Heart left ventricle (tissue), 16 donors: ENCODE results near the gene NOL3. TPM values are rescaled to one million over a fixed set of nuclear protein-coding genes. Genes with fewer than 3 reads are reported as not detected.

ENCODE experiments used
- ATAC-seq, 4 donors: fragments of 200-7000 bp; cut with Tn5 transposase; one replicate each; pipeline ENCODE4 v1.9.1; 2020 to 2022; ENCODE audit warnings: moderate library complexity in 4 of 4, mild to moderate bottlenecking in 3 of 4, moderate number of reproducible peaks in 1 of 4
- DNase-seq, 5 donors: peaks; one replicate each; pipeline ENCODE4 v3.0.0-alpha.2; 2020
- H3K27ac ChIP-seq, 12 donors: fragments of 200-600 bp; sonication (generic) in 4 of 12; one replicate each; pipeline versions ENCODE4 v1.5.0 to v1.8.0; 2016 to 2022; ENCODE audit warnings: mild to moderate bottlenecking in 2 of 12
- H3K27me3 ChIP-seq, 9 donors: fragments of 200-600 bp; sonication (generic) in 2 of 9; one replicate each; pipeline versions ENCODE4 v1.5.1 to v1.8.0; 2016 to 2022; ENCODE audit warnings: mild to moderate bottlenecking in 3 of 9
- H3K36me3 ChIP-seq, 9 donors: fragments of 200-600 bp; sonication (generic) in 2 of 9; one replicate each; pipeline versions ENCODE4 v1.5.0 to v1.8.0; 2018 to 2022; ENCODE audit warnings: mild to moderate bottlenecking in 2 of 9
- H3K4me1 ChIP-seq, 12 donors: fragments of 200-600 bp; sonication (generic) in 4 of 12; one replicate each; pipeline versions ENCODE4 v1.5.0 to v1.8.0; 2016 to 2022; ENCODE audit warnings: mild to moderate bottlenecking in 3 of 12
- H3K4me3 ChIP-seq, 12 donors: fragments of 200-600 bp; sonication (generic) in 4 of 12; one replicate each; pipeline versions ENCODE4 v1.5.0 to v1.8.0; 2017 to 2022; ENCODE audit warnings: mild to moderate bottlenecking in 9 of 12, moderate library complexity in 4 of 12
- H3K9me3 ChIP-seq, 12 donors: fragments of 200-600 bp; sonication (generic) in 4 of 12; one replicate each; pipeline versions ENCODE4 v1.5.0 to v1.8.0; 2016 to 2022; ENCODE audit warnings: mild to moderate bottlenecking in 1 of 12
- CTCF ChIP-seq, 12 donors: fragments of 200-600 bp; sonication (generic) in 4 of 12; IDR thresholded peaks; one replicate each; pipeline versions ENCODE4 v1.5.0 to v1.8.0; 2018 to 2022; ENCODE audit warnings: antibody characterized with exemption in 12 of 12, mild to moderate bottlenecking in 5 of 12
- POLR2A ChIP-seq, 2 donors: fragments of 450-650 bp; IDR thresholded peaks; one replicate each; pipeline ENCODE4 v1.6.1; 2017; ENCODE audit warnings: antibody characterized with exemption in 2 of 2, mild to moderate bottlenecking in 2 of 2, moderate library complexity in 2 of 2
- WGBS, 4 donors: extraction: QIAGEN DNeasy Blood & Tissue Kit in 2 of 4; methylation state at CpG; one replicate each; pipeline versions ENCODE4 v1.1.5 to v1.1.7; 2013 to 2018; 5-methylcytosine and 5-hydroxymethylcytosine counted together
- intact Hi-C, 10 donors: fragments of 100-400 bp; cut with DNase I; formaldehyde crosslinking; loops; one replicate each; pipeline versions ENCODE4 v1.11.1 to v1.14.2; 2022
- polyA plus RNA-seq, 2 donors: library from polyadenylated mRNA; stranded (reverse); fragments of 200-250 nt; gene quantifications; one replicate each; pipeline ENCODE4 v1.2.3, GENCODE V29; 2013
- total RNA-seq, 9 donors: library from RNA; depleted of rRNA in 2 of 9; stranded (reverse); fragments of >200 nt in 2 of 9; fragmentation: NEBNext Ultra II Directional in 3 of 9; extraction: Animal tissue kit (Norgen Biotek cat#: 25700) in 3 of 9; gene quantifications; one replicate each; pipeline versions ENCODE4 v1.1.0 to v1.2.4, GENCODE V29; 2016 to 2023
- donor health status: ischemic (EF 13 %, LVEDD 7.1; RV severe dilation, severe dysfunction).
- donor health status: healthy with polysubstance abuse.
- donor health status: DM: no; HTN: yes; CAD: no.
- donor health status: DM: no; HTN: no; CAD: no.
- donor health status: ischemic (EF 25% LVEDD 6.9; RV normal size, moderate dysfunction).
- donor health status: ischemic (EF 25% LVEDD 5.7; RV mildly dilated, moderate dysfunction).
- donor health status: healthy.
- donor health status: DM: yes; HTN: yes; CAD: no.
- donor health status: ischemic (EF 35%, LVEDD 5.7; RV mildly dilated, moderate dysfunction).
- donor health status: nonischemic (EF 11% LVEDD 7.7; RV severe dilation, severe dysfunction).
- donor health status: DM: yes; HTN: yes; CAD: no.
- donor health status: PGD.
- donor health status: ischemic (EF 29% LVEDD 5.4; RV normal size, mild dysfunction).
- donor health status: nonischemic (EF 23%, LVEDD 6.1; RV moderate dilation, normal function).

NOL3 gene
- total and polyA plus RNA-seq, 11 donors, result 64.9 to 121 (median 85.5) TPM

- peak in 2 of 4 donors; percentile 38 to 42 for ATAC-seq
- H3K36me3 ChIP-seq, result peaks cover 0 to 91% (median 67%) of the 10 kb centered on the region in 9 donors
Measured at GRCh38 chr16:67129422-67129821, 40.9 kb upstream of the NOL3 start.

GRCh38 chr16:67137605-67138004 is 32.7 kb upstream of the NOL3 start:
- DNase-seq (no peak), ATAC-seq (no peak)
- TF ChIP-seq POLR2A (IDR thresholded peaks at IDR 0.05) (no peak), CTCF (IDR thresholded peaks at IDR 0.05) (no peak)
- 50 to 63% (median 61%) methylated on average over 3 of the region's 3 CpGs for WGBS, 4 donors
- intact Hi-C loops, result no loop called here
- H3K27me3 ChIP-seq, result no peaks in the 10 kb centered on the region
- no peak overlapping the region for H3K4me3 ChIP-seq
- H3K4me1 ChIP-seq, result no peaks in the 10 kb centered on the region
- H3K27ac ChIP-seq, result no peak overlapping the region
- H3K36me3 ChIP-seq, result peaks cover 0 to 100% (median 98%) of the 10 kb centered on the region in 9 donors
- H3K9me3 ChIP-seq, result no peaks in the 10 kb centered on the region

More at GRCh38 chr16:67129422-67129821, 40.9 kb upstream of the NOL3 start:
- H3K27ac ChIP-seq, result no peak overlapping the region
- H3K27me3 ChIP-seq, result no peaks in the 10 kb centered on the region
- no peaks in the 10 kb centered on the region for H3K9me3 ChIP-seq
- H3K4me1 ChIP-seq, result peaks cover 0 to 9% (median 0%) of the 10 kb centered on the region in 12 donors
- 71 to 92% (median 75%) methylated on average over 3 of the region's 3 CpGs for WGBS, 4 donors
- TF ChIP-seq CTCF (IDR thresholded peaks at IDR 0.05), result no peak
- no peak for TF ChIP-seq POLR2A (IDR thresholded peaks at IDR 0.05)
- intact Hi-C loops, result no loop called here
- DNase-seq, result no peak
- no peak overlapping the region for H3K4me3 ChIP-seq

DNA sequence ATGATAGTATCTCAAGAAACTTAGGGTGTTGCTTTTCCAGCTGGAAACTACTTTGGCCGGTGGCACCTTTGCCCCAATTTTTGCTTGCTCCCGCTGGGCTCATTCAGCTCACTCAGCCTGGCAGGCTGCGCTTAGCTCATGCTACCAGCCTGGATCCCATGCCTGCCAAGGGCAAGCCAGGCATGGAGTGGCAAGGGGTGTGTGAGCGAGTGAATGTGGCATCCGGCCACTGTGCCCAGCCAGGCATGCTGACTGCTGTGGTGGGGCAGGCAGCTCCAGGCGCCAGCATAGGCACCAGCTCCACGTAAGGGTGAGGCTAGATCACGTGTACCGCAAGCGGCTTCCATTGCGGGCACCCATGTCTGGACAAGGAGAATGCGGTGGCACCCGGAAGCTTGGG is 28.9 kb upstream of the NOL3 start:
- intact Hi-C loops, result no loop called here
- Histone ChIP-seq H3K36me3 (peaks cover 0 to 100% (median 97%) of the 10 kb centered on the region in 9 donors), H3K9me3 (no peaks in the 10 kb centered on the region), H3K4me3 (no peak overlapping the region), H3K27me3 (no peaks in the 10 kb centered on the region), H3K4me1 (no peaks in the 10 kb centered on the region), H3K27ac (no peak overlapping the region)
- TF ChIP-seq POLR2A (IDR thresholded peaks at IDR 0.05) (no peak), CTCF (IDR thresholded peaks at IDR 0.05) (no peak)
- ATAC-seq (peak in 2 of 4 donors; percentile 33 to 50), DNase-seq (no peak)
- 96 to 98% (median 98%) methylated on average over 12 to 13 of the region's 13 CpGs for WGBS, 4 donors

DNA sequence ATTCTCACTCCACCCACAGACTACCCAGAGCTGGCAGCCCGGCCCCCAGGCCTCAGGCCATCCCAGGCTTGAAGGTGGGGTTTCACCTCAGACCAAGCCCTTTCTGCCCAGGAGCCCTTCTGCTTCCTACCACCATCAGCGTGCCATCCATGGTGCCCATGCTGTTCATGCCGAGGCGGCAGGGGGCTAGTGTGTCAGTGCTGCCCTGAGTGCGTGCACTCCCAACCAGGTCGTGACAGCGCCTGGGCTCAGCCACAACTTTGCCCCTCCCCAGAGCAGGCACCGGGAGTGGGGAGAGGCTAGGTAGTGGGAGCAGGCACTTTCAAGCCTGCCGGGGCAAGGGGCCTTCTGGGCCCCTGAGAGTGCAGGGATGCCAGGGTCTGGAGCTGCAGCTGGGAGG is 28.0 kb upstream of the NOL3 start:
- Histone ChIP-seq H3K27me3 (no peaks in the 10 kb centered on the region), H3K4me1 (no peaks in the 10 kb centered on the region), H3K27ac (no peak overlapping the region), H3K4me3 (no peak overlapping the region), H3K36me3 (peaks cover 0 to 100% (median 96%) of the 10 kb centered on the region in 9 donors), H3K9me3 (no peaks in the 10 kb centered on the region)
- no peak for ATAC-seq
- TF ChIP-seq POLR2A (IDR thresholded peaks at IDR 0.05), result no peak
- TF ChIP-seq CTCF (IDR thresholded peaks at IDR 0.05), result no peak
- no peak for DNase-seq
- intact Hi-C loops, result no loop called here
- 88 to 93% (median 93%) methylated on average over 9 of the region's 9 CpGs; no CpG with 5 or more reads in 1 of the 4 donors for WGBS, 4 donors
